HepG2 (cell line): ENCODE data around the gene EPB41. TPM values are rescaled to one million over a fixed set of nuclear protein-coding genes. Genes with fewer than 3 reads are reported as not detected.

Experiments
- ATAC-seq: fragments of 200-7000 bp; cut with Tn5 transposase; 3 replicates; pipeline ENCODE4 v1.9.1; 2020; ENCODE audit warnings: mild to moderate bottlenecking, moderate library complexity
- BruUV-seq: library from RNA; stranded (reverse); fragments of 400-500 nt; replicated peaks from 2 replicates; lab custom pipeline; 2021; lab: Mats Ljungman, UMichigan
- CTCF ChIA-PET: fragments of 300-600 bp; formaldehyde crosslinking; extraction: SDS; loops from one replicate; lab custom pipeline; 2021; ENCODE audit warnings: low total read pairs, inconsistent platforms, low intra/inter-chr PET ratio; lab: Yijun Ruan, JAX
- POLR2A ChIA-PET: fragments of 350-600 bp; sonication (Branson Sonifier 250); formaldehyde crosslinking; loops from one replicate; lab custom pipeline; 2020; ENCODE audit warnings: antibody characterized with exemption, inconsistent platforms; lab: Yijun Ruan, JAX
- DNase-seq: peaks from one replicate; pipeline ENCODE4 v3.0.0-alpha.2; 2015; ENCODE audit warnings: low spot score
- FAIRE-seq: peaks from 3 replicates; lab custom pipeline; 2011; peaks lifted over from hg19 to GRCh38; lab: Jason Lieb, UNC
- H2AFZ ChIP-seq: one replicate; pipeline ENCODE4 v1.6.1; 2011; ENCODE audit warnings: low read length, inconsistent platforms
- H3K27ac ChIP-seq: fragments of 300-600 bp; 3 replicates; pipeline ENCODE4 v1.8.0; 2011; ENCODE audit warnings: mixed run types, mild to moderate bottlenecking, mixed read lengths, low read length, inconsistent platforms; ENCODE audit not compliant: insufficient read depth; ENCODE audit errors: extremely low read length
- H3K27me3 ChIP-seq, 2 experiments: fragments of 200-600 bp in 1 of 2; 2 replicates in 1 of 2; 3 replicates in 1 of 2; pipeline versions ENCODE4 v1.6.0 to v1.8.0; 2011; ENCODE audit warnings: low read length in 2 of 2, mild to moderate bottlenecking in 2 of 2, moderate library complexity in 2 of 2, inconsistent platforms in 1 of 2; ENCODE audit not compliant: insufficient read depth in 2 of 2, control insufficient read depth in 1 of 2
- H3K36me3 ChIP-seq, 2 experiments: fragments of 200-600 bp in 1 of 2; replicated peaks in 1 of 2; 2 replicates in 1 of 2; 3 replicates in 1 of 2; pipeline versions ENCODE4 v1.5.1 to v1.8.0; 2011; ENCODE audit warnings: low read length in 2 of 2, inconsistent platforms in 1 of 2; ENCODE audit not compliant: insufficient read depth in 2 of 2, control insufficient read depth in 1 of 2
- H3K4me1 ChIP-seq: 2 replicates; pipeline ENCODE4 v1.5.1; 2012; ENCODE audit warnings: low read length, inconsistent platforms; ENCODE audit not compliant: insufficient read depth
- H3K4me2 ChIP-seq: 2 replicates; pipeline ENCODE4 v1.6.0; 2011; ENCODE audit warnings: low read depth, low read length, inconsistent platforms
- H3K4me3 ChIP-seq, 3 experiments: fragments of 200-600 bp in 1 of 3; sonication (generic), shearing (Covaris generic) in 1 of 3; replicated peaks in 1 of 3; 2 replicates each; pipeline ENCODE4 v1.5.1; 2011 to 2016; ENCODE audit warnings: low read length in 3 of 3, inconsistent platforms in 2 of 3, low read depth in 2 of 3, mild to moderate bottlenecking in 2 of 3, control low read depth in 1 of 3, mixed read lengths in 1 of 3; ENCODE audit not compliant: insufficient read depth in 1 of 3
- H3K79me2 ChIP-seq: one replicate; pipeline ENCODE4 v1.6.1; 2011; ENCODE audit warnings: low read length, inconsistent platforms; ENCODE audit not compliant: insufficient read depth
- H3K9ac ChIP-seq: 2 replicates; pipeline ENCODE4 v1.6.0; 2011; ENCODE audit warnings: mild to moderate bottlenecking, low read depth, low read length, inconsistent platforms; ENCODE audit not compliant: insufficient read depth
- H3K9me3 ChIP-seq: 2 replicates; pipeline ENCODE4 v1.5.1; 2012; ENCODE audit warnings: mild to moderate bottlenecking, low read length
- H4K20me1 ChIP-seq: 2 replicates; pipeline ENCODE4 v1.6.0; 2011; ENCODE audit warnings: inconsistent platforms, mild to moderate bottlenecking, low read length, moderate library complexity; ENCODE audit not compliant: insufficient read depth
- HNF4A ChIP-seq: sonication (generic); formaldehyde crosslinking; IDR thresholded peaks from 2 replicates; pipeline ENCODE4 v1.4.0; 2020; ENCODE audit warnings: missing genetic modification reagents
- HOXA3 ChIP-seq: sonication (generic); formaldehyde crosslinking; IDR thresholded peaks from 2 replicates; pipeline ENCODE4 v1.5.0; 2020; ENCODE audit warnings: missing genetic modification reagents
- PAXIP1 ChIP-seq: sonication (generic); formaldehyde crosslinking; conservative IDR thresholded peaks from 2 replicates; pipeline ENCODE4 v1.4.0; 2020; ENCODE audit warnings: mild to moderate bottlenecking, missing genetic modification reagents, moderate library complexity
- RBM22 ChIP-seq: fragments of 200-400 bp; formaldehyde crosslinking; optimal IDR thresholded peaks from 2 replicates; pipeline ENCODE3; 2017; ENCODE audit warnings: mild to moderate bottlenecking, low read length, moderate library complexity
- THAP9 ChIP-seq: sonication (generic); formaldehyde crosslinking; IDR thresholded peaks from 2 replicates; pipeline ENCODE4; 2020; ENCODE audit warnings: missing genetic modification reagents, mild to moderate bottlenecking, borderline replicate concordance
- TP53 ChIP-seq: sonication (generic); formaldehyde crosslinking; conservative IDR thresholded peaks from 2 replicates; pipeline ENCODE4 v1.4.0; 2020; ENCODE audit warnings: missing genetic modification reagents
- XRCC5 ChIP-seq: fragments of 200-400 bp; formaldehyde crosslinking; optimal IDR thresholded peaks from 2 replicates; pipeline ENCODE3; 2017; ENCODE audit warnings: mild to moderate bottlenecking, low read length
- ZBTB33 ChIP-seq: sonication (generic); formaldehyde crosslinking; IDR thresholded peaks from 2 replicates; pipeline ENCODE4 v1.4.0; 2020; ENCODE audit warnings: missing genetic modification reagents
- ZNF597 ChIP-seq: sonication (generic); formaldehyde crosslinking; IDR thresholded peaks from 2 replicates; pipeline ENCODE4 v1.5.0; 2020; ENCODE audit warnings: missing genetic modification reagents
- ZNF616 ChIP-seq: sonication (generic); formaldehyde crosslinking; IDR thresholded peaks from 2 replicates; pipeline ENCODE4 v1.5.0; 2020; ENCODE audit warnings: low read depth, mild to moderate bottlenecking, missing genetic modification reagents
- WGBS: methylation state at CpG from one replicate; pipeline ENCODE4 v1.1.6; 2017; ENCODE audit warnings: low lambda C conversion rate; 5-methylcytosine and 5-hydroxymethylcytosine counted together
- in situ Hi-C: cut with HindIII; loops from 2 replicates; pipeline ENCODE4 v1.10.0; 2017; ENCODE audit warnings: low pct_unique_long_range_greater_than_20kb; ENCODE audit not compliant: extremely low pct_ligation_motif_present
- intact Hi-C: fragments of 100-400 bp; cut with micrococcal nuclease; formaldehyde crosslinking; loops from one replicate; pipeline ENCODE4 v1.10.0; 2022; ENCODE audit not compliant: unreplicated experiment
- polyA plus RNA-seq, 8 experiments: library from polyadenylated mRNA; depleted of rRNA in 3 of 8; stranded (reverse) in 7 of 8; unstranded in 1 of 8; fragments of >200 nt; fragmentation: Illumina TruSeq in 4 of 8; extraction: Trizol in 4 of 8; gene quantifications; 2 replicates each; pipeline versions ENCODE4 v1.2.1 to v1.2.3, GENCODE V29; 2011 to 2016; ENCODE audit warnings: low read depth in 4 of 8, missing spikeins in 1 of 8, mixed read lengths in 1 of 8; ENCODE audit not compliant: insufficient read depth in 1 of 8
- total RNA-seq, 5 experiments: library from RNA; depleted of rRNA; stranded (reverse); fragments of >200 nt; fragmentation: Illumina TruSeq; extraction: Trizol; gene quantifications; 2 replicates each; pipeline ENCODE4 v1.2.3, GENCODE V29; 2016; ENCODE audit warnings: low read depth in 1 of 5

EPB41 gene
- total and polyA plus RNA-seq, 2 of the 13 experiments (the other 11 are each of a cell fraction or from before 2014, with no cell fraction given), result 34.5 to 46.7 TPM

- no peak for TF ChIP-seq THAP9 (CRISPR knock-in tag)
Measured at GRCh38 chr1:29120367-29120766, 206.0 kb downstream of the EPB41 start (continued).

GRCh38 chr1:29120947-29121485, 206.6 kb downstream of the EPB41 start:
- H3K36me3 ChIP-seq, result peaks cover 6 to 8% of the 10 kb centered on the region in 2 experiments; a peak in 4 of 5 replicates
- H3K79me2 ChIP-seq, result no peaks in the 10 kb centered on the region
- H3K9ac ChIP-seq, result no peak overlapping the region
- no peaks in the 10 kb centered on the region for H4K20me1 ChIP-seq
- in situ Hi-C loops, result loop anchor here (10.0 kb wide), 1 partner anchor 236 kb away; no protein-coding TSS in a partner anchor
- no peak overlapping the region for H3K27ac ChIP-seq
- WGBS, result 94% methylated on average over 19 of the region's 42 CpGs
- no peaks in the 10 kb centered on the region for H3K9me3 ChIP-seq
- peak; percentile 5; the same call in 1 of the 3 replicates for ATAC-seq
- no peak for FAIRE-seq
- H3K27me3 ChIP-seq, result peaks cover 0 to 5% of the 10 kb centered on the region in 2 experiments; a peak in 1 of 5 replicates
- no peak overlapping the region for H3K4me3 ChIP-seq
- no peak overlapping the region for H2AFZ ChIP-seq
- ChIA-PET CTCF (no interaction called here), POLR2A (no interaction called here)
- H3K4me1 ChIP-seq, result peaks cover 23% of the 10 kb centered on the region
- intact Hi-C loops, result loop anchor here (10.0 kb wide), 1 partner anchor 236 kb away; no protein-coding TSS in a partner anchor
- no TSS peak for BruUV-seq
- H3K4me2 ChIP-seq, result no peak overlapping the region
- no peak for DNase-seq
- TF ChIP-seq RBM22 (peak; percentile 68), HNF4A (CRISPR knock-in tag) (no peak), ZBTB33 (CRISPR knock-in tag) (peak; percentile 97), HOXA3 (CRISPR knock-in tag) (peak; percentile 58), ZNF616 (CRISPR knock-in tag) (no peak), ZNF597 (CRISPR knock-in tag) (no peak), PAXIP1 (CRISPR knock-in tag) (no peak), XRCC5 (no peak), TP53 (CRISPR knock-in tag) (no peak)
